Stimulated activated CD4-positive, alpha-beta T cell treated with anti-CD3 and anti-CD28 coated beads, Interleukin-4, amount 100 ng/mL, for 48 hours (primary cell): ENCODE data around the gene ULK4.
"Not testable (repeated sequence)": the region's sequence is repeated elsewhere in the genome, so short reads cannot be mapped to it uniquely, and the experiment has no call there.

ENCODE experiments used
- DNase-seq, 2 donors: peaks; one replicate each; pipeline ENCODE4 v3.0.0-alpha.2; 2020; ENCODE audit warnings: low read depth in 2 of 2

The ULK4 gene

DNA sequence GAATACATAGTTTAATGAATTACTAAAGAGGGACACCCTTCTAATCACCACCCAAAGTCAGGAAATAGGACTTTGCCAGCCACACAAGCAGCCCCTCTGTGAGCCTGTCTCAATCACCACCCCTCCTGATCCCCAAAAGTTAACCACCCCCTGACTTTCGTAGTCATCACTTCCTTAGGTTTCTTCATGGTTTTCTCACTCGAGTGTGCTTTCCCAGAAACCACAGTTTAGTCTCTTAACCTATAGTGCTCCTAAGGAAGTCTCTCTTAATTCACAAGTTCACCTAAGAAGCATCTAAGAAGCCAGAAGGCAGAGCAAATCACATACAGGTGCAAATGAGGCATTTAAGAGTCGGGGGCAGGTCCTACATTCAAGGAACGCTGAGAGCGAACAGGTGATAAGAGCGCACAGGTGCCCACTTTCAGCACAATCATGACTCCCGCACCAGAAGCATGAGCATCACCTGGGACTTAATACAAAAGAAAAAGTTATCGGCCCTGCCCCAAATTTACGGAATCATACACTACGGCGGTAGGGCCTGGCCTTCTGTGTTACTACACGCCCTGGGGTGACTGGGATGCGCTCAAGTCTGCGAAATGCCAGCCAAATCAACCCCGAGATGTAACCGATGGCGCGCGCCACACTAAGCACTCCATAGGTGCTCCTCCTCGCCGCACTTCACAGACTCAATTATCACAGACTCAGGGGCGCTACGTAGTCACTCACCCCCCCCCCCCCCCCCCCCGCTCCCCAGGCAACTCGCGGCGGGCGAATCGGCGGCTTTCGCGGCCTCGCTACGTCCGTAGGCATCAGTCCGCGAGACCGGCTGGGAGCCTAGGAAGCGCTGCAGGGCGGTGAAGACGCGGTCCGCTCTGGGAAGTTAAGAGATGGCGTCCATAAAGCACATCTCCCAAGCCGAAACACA is 815 bp downstream of the ULK4 start:
- DNase-seq, result peak; percentile 35 to 43

GRCh38 chr3:41956574-41956973 is 5.3 kb downstream of the ULK4 start:
- no peak for DNase-seq

- DNase-seq, result no peak
Measured at GRCh38 chr3:41955192-41955591, 6.7 kb downstream of the ULK4 start.

- DNase-seq, result no peak
Measured at GRCh38 chr3:41943311-41943843, 18.5 kb downstream of the ULK4 start.

DNA sequence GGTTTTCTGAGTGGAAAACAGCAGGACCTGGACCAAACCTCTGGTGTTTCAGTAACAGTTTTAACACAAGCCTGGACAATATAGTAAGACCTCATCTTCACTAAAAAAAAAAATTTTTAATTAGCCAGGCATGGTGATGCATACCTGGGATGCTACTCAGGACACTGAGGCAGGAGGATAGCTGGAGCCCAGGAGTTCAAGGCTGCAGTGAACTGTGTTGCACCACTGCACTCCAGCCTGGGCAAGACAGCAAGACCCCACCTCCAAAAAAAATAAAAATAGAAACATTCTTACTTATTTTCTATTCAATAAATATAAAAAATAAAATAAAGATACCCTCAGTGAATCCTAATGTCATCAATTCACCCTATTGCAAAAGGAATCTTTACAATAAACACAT is 21.5 kb downstream of the ULK4 start:
- no peak for DNase-seq

DNA sequence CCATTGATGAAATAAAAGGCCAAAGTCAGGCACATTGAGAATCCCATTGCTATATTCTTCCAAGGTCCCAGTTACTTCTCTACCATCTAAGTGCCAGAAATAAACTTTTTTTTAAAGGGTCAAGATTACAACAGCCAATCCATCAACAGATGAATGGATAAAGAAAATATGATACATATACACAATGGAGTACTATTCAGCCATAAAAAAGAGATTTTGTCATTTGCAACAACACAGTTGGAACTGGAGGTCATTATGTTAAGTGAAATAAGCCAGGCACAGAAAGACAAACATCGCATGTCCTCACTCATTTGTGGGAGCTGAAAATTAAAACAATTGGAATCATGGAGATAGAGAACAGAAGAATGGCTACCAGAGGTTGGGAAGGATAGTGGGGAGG is 25.5 kb downstream of the ULK4 start:
- DNase-seq, result no peak

DNA sequence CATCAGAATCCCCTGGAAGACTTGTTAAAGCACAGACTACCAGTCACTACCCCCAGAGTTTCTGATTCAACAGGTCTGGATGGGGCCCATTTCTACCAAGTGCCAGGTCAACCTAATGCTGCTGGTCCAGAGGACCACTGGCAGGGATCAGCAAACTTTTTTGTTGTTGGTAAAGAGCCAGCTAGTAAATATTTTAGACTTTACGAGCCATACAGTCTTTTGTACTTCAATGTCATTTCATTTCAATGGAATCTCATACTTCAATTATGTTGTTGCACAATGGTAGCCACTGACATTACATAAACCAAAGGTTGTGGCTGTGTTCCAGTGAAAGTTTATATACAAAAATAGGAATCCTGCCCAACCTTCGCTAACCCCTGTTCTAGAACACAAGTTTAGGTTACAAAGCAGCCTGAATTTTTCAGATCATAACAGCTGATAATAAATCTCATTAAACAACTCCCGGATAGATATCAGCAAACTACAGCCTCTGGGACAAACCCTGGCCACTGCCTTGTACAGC is 28.7 kb downstream of the ULK4 start:
- no peak for DNase-seq

GRCh38 chr3:41932464-41932863 is 29.4 kb downstream of the ULK4 start:
- no peak for DNase-seq

GRCh38 chr3:41920406-41920965 is 41.4 kb downstream of the ULK4 start:
- no peak for DNase-seq

- DNase-seq, result no peak
Measured at GRCh38 chr3:41915353-41915752, 46.5 kb downstream of the ULK4 start.

GRCh38 chr3:41912280-41912679 is 49.6 kb downstream of the ULK4 start:
- no peak for DNase-seq

DNA sequence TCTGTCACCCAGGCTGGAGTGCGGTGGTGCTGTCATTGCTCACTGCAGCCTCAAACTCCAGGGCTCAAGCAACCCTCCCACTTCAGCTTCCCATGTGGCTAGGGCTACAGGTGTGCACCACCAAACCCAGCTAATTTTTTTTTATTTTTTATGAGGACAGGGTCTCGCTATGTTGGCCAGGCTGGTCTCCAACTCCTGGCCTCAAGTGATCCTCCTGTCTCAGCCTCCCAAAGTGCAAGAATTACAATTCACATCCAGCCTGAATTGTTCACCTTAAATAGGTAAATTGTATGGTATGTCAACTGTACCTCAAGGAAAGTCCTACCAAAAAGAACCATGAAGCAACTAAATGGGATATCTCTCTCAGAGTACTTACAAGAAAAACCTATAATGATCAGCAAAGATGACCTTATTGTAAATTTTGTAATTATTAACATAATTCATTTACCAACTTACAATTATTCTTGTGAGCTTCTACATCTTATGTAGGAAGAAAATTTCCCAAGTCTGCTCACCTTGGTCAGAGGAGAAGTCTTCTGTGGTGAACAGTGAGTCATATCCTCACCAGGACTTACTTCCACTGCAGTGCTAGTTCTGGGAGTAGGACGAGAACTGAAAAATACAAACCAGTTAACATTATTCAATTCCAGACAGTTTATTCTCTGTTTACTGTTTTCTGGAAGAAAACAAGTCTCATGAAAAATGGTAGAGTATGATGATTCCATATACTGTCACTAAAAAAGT is 54.4 kb downstream of the ULK4 start:
- DNase-seq, result no peak

DNA sequence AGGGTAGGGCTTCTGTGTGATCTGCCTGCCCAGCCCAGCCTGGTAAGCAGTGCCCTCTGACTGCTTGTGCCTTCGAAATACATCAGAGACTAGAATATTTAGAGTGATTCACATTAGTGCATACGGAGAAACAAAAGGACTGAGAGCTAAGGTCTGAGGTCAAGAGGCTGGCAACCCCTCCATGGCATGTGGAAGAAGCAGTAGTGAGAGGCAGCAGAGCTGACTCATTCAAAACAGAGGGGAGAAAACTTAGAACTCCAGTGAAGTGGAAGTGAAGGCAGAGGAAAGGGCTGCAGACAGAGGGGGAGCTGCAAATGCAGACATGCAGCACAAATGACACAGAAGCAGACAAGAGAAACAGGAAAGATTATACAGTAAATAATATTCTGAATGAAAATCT is 61.6 kb downstream of the ULK4 start:
- no peak for DNase-seq

DNA sequence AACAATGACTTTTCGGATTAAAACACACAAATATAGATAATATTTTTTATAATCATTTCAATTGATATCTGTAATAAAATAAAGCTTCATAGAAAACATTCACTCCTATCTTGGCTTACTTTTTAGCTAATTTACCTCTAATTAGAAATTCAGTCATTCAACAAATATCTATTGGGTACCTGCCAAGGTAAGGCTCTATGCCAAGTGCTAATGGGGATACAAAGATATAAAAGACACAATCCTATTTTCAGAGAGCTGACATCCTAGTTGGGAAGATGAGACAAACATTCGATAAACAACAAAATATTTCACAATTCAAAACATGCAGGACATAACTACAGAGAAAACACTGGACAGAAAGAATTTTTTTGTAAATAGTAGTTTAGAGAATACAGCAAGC is 63.3 kb downstream of the ULK4 start:
- DNase-seq, result no peak

DNA sequence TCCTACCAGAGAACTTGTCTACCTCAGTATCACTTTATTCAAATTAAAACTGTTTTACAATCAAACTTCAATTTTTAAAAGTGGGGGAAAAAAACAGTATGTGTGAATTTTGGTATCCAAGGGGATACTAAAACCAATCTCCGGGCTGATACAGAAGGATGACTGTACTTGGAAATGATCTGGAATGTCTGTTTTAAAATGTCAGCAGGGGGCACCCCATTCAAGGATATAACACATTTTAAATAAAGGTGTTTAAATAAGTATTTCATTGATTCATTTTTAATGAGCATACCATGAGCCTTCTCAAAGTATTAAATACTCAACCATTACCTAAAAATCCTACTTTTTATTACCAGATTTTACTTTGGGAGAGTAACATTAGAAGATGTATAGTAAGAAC is 67.9 kb downstream of the ULK4 start:
- no peak for DNase-seq

- DNase-seq, result no peak
Measured at GRCh38 chr3:41888368-41889076, 73.4 kb downstream of the ULK4 start.

DNA sequence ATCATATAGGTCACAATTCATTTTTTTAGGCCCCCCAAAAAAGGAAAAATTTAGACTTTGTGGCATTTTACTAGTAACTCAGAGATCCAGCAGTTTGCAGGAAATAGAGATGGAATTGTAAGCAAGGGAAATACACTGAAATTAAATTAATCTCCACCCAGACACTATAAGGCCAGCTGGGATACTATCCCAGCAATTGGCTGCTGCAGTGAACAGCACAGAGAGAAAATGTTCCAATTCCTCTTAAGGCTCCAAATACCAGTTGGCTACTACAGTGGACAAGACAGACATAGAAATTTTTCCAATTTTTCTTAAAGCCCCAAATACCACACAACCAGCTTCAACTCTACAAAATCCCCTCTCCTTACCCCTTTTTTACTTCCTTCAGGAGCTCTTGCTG is 78.9 kb downstream of the ULK4 start:
- DNase-seq, result no peak

DNA sequence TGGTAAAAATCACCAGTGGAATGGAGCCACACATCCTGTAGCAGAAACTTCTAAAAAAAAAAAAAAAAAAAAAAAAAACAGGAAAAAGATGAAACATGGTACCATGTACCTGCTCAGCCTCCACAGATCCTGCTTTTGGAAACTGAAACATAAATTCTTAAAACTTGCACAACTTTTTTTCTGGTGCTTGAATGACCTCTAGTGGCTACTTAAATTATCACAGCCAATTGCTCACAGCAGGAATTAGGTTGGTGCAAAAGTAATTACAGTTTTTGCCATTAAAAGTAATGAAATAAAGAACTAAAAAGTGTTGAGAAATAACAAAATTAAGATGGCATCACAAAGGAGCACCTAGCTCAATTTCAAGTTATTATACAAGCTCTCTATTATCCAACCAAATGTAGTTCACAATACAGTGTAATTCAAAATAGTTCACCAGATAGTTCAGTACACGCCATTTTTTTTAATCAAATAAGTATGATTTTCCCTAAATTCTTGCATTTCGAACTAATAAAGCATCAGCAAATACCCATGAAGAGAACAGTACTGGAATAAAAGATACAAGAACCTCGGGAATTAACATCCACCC is 80.6 kb downstream of the ULK4 start:
- DNase-seq, result no peak

- no peak for DNase-seq
Measured at GRCh38 chr3:41880387-41880786, 81.5 kb downstream of the ULK4 start.

DNA sequence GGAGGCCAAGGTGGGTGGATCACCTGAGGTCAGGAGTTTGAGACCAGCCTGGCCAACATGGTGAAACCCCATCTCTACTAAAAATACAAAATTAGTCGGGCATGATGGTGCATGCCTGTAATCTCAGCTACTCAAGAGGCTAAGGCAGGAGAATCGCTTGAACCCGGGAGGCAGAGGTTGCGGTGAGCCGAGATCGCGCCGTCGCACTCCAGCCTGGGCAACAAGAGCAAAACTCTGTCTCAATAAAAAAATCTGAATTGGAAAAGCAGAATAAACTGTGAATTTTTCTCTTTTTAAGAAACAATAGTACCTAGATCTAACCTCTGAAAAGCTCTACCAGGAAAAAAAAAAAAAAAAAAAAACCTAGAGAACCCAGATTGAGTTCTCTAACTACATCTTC is 84.2 kb downstream of the ULK4 start:
- DNase-seq, result not testable (repeated sequence)

DNA sequence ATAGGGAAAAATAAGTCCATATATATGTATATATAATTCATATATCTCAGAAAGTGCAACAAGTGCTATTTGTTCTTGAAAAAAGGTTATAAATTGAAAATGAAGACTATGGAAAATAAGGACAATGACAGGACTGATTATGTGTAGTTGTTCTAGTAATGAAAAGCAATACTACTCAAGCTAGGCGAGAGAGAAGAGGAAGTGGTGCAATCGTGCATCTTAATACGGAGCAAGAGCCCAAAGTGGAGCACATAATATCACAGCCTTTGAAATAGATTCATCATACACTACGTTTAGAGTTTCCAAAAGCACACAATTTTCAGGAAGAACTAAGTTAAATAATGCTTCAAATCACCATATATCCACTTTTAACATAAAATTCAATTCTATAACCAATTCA is 87.9 kb downstream of the ULK4 start:
- no peak for DNase-seq
